Tibial nerve (tissue), 4 donors: ENCODE data around the gene RALY.

Experiments used
- CTCF ChIP-seq, 5 experiments: fragments of 200-600 bp in 3 of 5; fragments of 450-650 bp in 2 of 5; sonication (generic) in 3 of 5; IDR thresholded peaks; one replicate each; pipeline ENCODE4 v1.5.1; 2016 to 2019; ENCODE audit warnings: antibody characterized with exemption in 5 of 5, mild to moderate bottlenecking in 3 of 5, moderate library complexity in 2 of 5
- EP300 ChIP-seq, 2 donors: sonication (generic); formaldehyde crosslinking; IDR thresholded peaks; one replicate each; pipeline ENCODE4 v1.6.1; 2017; ENCODE audit warnings: antibody characterized with exemption in 2 of 2, mild to moderate bottlenecking in 1 of 2
- POLR2A ChIP-seq, 2 donors: fragments of 450-650 bp; IDR thresholded peaks; one replicate each; pipeline ENCODE4 v1.6.1; 2017; ENCODE audit warnings: antibody characterized with exemption in 2 of 2, mild to moderate bottlenecking in 2 of 2, moderate library complexity in 2 of 2

- no peak for TF ChIP-seq CTCF (IDR thresholded peaks at IDR 0.05)
- no peak for TF ChIP-seq EP300 (IDR thresholded peaks at IDR 0.05)
- TF ChIP-seq POLR2A (IDR thresholded peaks at IDR 0.05): no peak
These were observed 88.6 kb downstream of the RALY start for GRCh38 chr20:34082232-34082887.
